ENCODE results near the gene TUBA4B.

DNA sequence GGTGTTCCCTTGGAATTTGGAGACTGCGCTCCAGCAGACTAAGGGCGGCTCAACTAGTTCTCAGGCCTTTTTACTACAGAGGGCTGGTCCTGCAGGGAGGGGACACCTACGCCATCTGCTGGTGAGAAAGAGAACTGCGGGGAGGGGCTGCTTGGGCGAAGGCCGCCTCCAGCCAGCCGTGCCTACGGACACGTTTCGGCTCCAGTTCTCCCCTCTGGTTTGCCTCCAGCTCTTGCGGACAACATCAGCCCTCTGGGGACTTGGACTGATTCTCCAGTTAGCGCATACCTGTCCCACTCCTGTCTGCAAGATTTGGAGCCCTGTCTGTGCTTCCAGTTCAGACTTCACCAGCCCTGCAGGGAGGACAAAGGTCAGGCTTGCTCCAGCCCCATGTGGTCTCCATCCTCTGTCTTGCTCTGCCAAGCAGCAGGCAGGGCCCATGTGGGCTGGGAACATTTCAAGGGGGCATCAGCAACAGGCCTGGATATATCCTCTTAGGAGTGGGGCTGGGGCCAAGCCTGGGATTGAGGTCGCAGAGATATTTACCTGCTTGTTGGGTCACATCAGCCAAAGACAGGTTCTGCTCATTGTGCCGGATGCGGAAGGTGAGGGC, 45.8 kb downstream of the TUBA4B start:
- TF ChIP-seq POLR2A (IDR thresholded peaks at IDR 0.05; ENCODE audit: low read depth, low read length) (no peak), SPI1 (IDR thresholded peaks at IDR 0.05; ENCODE audit: low read depth, low read length) (no peak), TAF1 (IDR thresholded peaks at IDR 0.05; ENCODE audit: low read depth, low read length) (no peak)
